SK-N-MC (cell line): Measurements from ENCODE around the gene MLLT3.

ENCODE experiments used
- EZH2 ChIP-seq: fragments of 200-600 bp; sonication (generic); IDR thresholded peaks from one replicate; pipeline ENCODE4 v1.6.1; 2017; ENCODE audit warnings: antibody characterized with exemption
- FOXP2 ChIP-seq: optimal IDR thresholded peaks from 2 replicates; pipeline ENCODE3; 2011; ENCODE audit warnings: mild to moderate bottlenecking, moderate library complexity; ENCODE audit not compliant: insufficient read depth; ENCODE audit errors: extremely low read length, control extremely low read depth
- POLR2AphosphoS5 ChIP-seq: IDR thresholded peaks from 2 replicates; pipeline ENCODE4 v1.6.1; 2012; ENCODE audit warnings: mild to moderate bottlenecking, low read depth, low read length, borderline replicate concordance

GRCh38 chr9:20610591-20610990 is 11.7 kb downstream of the MLLT3 start:
- TF ChIP-seq EZH2 (no peak), FOXP2 (no peak), POLR2AphosphoS5 (no peak)
